Spleen (tissue), 11 donors: ENCODE measurements around the gene PLCH1. TPM values are rescaled to one million over a fixed set of nuclear protein-coding genes. Genes with fewer than 3 reads are reported as not detected.

ENCODE experiments used
- DNase-seq: peaks from one replicate; pipeline ENCODE4 v3.0.0-alpha.2; 2020
- H3K27ac ChIP-seq, 8 donors: fragments of 200-600 bp; sonication (generic) in 7 of 8; 1 replicate in 4 of 8; 2 replicates in 4 of 8; pipeline versions ENCODE4 v1.5.0 to v1.8.0; 2016 to 2021; ENCODE audit warnings: inconsistent platforms in 4 of 8, mild to moderate bottlenecking in 4 of 8, moderate library complexity in 1 of 8
- H3K27me3 ChIP-seq, 7 donors: fragments of 200-600 bp; sonication (generic) in 6 of 7; replicated peaks in 1 of 7; 1 replicate in 4 of 7; 2 replicates in 3 of 7; pipeline versions ENCODE4 v1.5.0 to v1.8.0; 2016 to 2021; ENCODE audit warnings: inconsistent platforms in 3 of 7, mild to moderate bottlenecking in 1 of 7
- H3K36me3 ChIP-seq, 6 donors: fragments of 200-600 bp; sonication (generic) in 5 of 6; 1 replicate in 4 of 6; 2 replicates in 2 of 6; pipeline versions ENCODE4 v1.5.0 to v1.8.0; 2016 to 2021; ENCODE audit warnings: inconsistent platforms in 2 of 6
- H3K4me1 ChIP-seq, 6 donors: fragments of 200-600 bp; sonication (generic) in 5 of 6; 1 replicate in 3 of 6; 2 replicates in 3 of 6; pipeline versions ENCODE4 v1.5.0 to v1.8.0; 2016 to 2021; ENCODE audit warnings: inconsistent platforms in 3 of 6
- H3K4me3 ChIP-seq, 8 donors: fragments of 200-600 bp; sonication (generic) in 7 of 8; 1 replicate in 4 of 8; 2 replicates in 4 of 8; pipeline versions ENCODE4 v1.5.0 to v1.8.0; 2016 to 2021; ENCODE audit warnings: inconsistent platforms in 4 of 8, mild to moderate bottlenecking in 4 of 8, moderate library complexity in 2 of 8
- H3K9me3 ChIP-seq, 8 donors: fragments of 200-600 bp; sonication (generic) in 7 of 8; 1 replicate in 4 of 8; 2 replicates in 4 of 8; pipeline versions ENCODE4 v1.5.0 to v1.8.0; 2016 to 2021; ENCODE audit warnings: inconsistent platforms in 4 of 8
- CTCF ChIP-seq, 11 experiments: fragments of 200-600 bp in 7 of 11; fragments of 450-650 bp in 4 of 11; sonication (generic) in 4 of 11; IDR thresholded peaks in 8 of 11; conservative IDR thresholded peaks in 3 of 11; 1 replicate in 7 of 11; 2 replicates in 4 of 11; pipeline versions ENCODE4 v1.4.0 to v1.8.0; 2016 to 2021; ENCODE audit warnings: antibody characterized with exemption in 11 of 11, inconsistent platforms in 4 of 11, mild to moderate bottlenecking in 1 of 11
- POLR2A ChIP-seq, 3 donors: fragments of 450-650 bp; IDR thresholded peaks; one replicate each; pipeline ENCODE4 v1.5.1; 2017; ENCODE audit warnings: antibody characterized with exemption in 3 of 3, mild to moderate bottlenecking in 1 of 3
- POLR2AphosphoS5 ChIP-seq, 3 donors: sonication (generic); formaldehyde crosslinking; IDR thresholded peaks; one replicate each; pipeline ENCODE4 v1.5.1; 2017; ENCODE audit warnings: antibody characterized with exemption in 3 of 3
- WGBS, 5 donors: extraction: QIAGEN DNeasy Blood & Tissue Kit in 3 of 5; methylation state at CpG; one replicate each; pipeline versions ENCODE4 v1.1.5 to v1.1.7; 2013 to 2018; 5-methylcytosine and 5-hydroxymethylcytosine counted together
- intact Hi-C: fragments of 100-400 bp; cut with DNase I; formaldehyde crosslinking; loops from one replicate; pipeline ENCODE4 v1.15.0; 2023; ENCODE audit warnings: low total_unique reads
- polyA plus RNA-seq, 3 donors: library from polyadenylated mRNA; stranded (reverse); fragments of 200-250 nt; gene quantifications; one replicate each; pipeline ENCODE4 v1.2.1, GENCODE V29; 2013
- total RNA-seq, 7 donors: library from RNA; depleted of rRNA in 3 of 7; stranded (reverse); fragments of >200 nt in 3 of 7; fragmentation: NEBNext Ultra II Directional in 4 of 7; extraction: Animal tissue kit (Norgen Biotek cat#: 25700) in 4 of 7; gene quantifications; one replicate each; pipeline versions ENCODE4 v1.1.0 to v1.2.1, GENCODE V29; 2016 to 2021
- donor health status: healthy with polysubstance abuse.
- donor health status: DM: no; HTN: no; CAD: no; lungs with moderate emphysema.
- donor health status: DM: no; HTN: no; CAD: no.
- donor health status: Bipolar disorder and iron deficiency.
- donor health status: healthy.
- donor health status: DM: no; HTN: no; CAD: no.
- donor health status: DM: yes; HTN: yes; CAD: no.

The PLCH1 gene
- total and polyA plus RNA-seq, 10 donors, result 0.02 to 0.37 (median 0.13) TPM; not detected in 1

DNA sequence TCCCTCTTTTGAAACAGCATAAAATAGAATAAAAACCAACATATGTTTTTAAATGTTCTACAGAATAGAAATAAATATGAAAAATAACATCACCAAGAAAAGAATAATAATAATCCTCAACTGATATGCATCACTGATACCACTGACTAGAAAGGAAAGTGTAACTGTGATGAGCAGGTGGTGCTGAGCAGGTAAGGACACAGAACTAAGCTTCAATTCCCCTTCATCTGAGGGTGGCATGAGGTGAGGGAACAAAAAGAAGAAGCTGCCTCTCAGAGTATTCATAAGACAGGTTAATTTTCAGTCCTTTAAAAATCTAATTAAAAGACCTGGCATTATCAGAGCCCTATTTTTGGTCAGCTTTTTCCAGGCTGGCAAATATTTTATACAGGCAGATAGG, 216.3 kb downstream of the PLCH1 start:
- intact Hi-C loops, result no loop called here
- TF ChIP-seq POLR2A (IDR thresholded peaks at IDR 0.05) (no peak), CTCF (IDR thresholded peaks at IDR 0.05 in 8 of 11, conservative IDR thresholded peaks at IDR 0.05 in 3 of 11) (no peak), POLR2AphosphoS5 (IDR thresholded peaks at IDR 0.05) (no peak)
- peaks cover 0 to 10% (median 0%) of the 10 kb centered on the region in 8 donors for H3K9me3 ChIP-seq
- no peaks in the 10 kb centered on the region for H3K27me3 ChIP-seq
- H3K4me3 ChIP-seq, result no peak overlapping the region
- H3K36me3 ChIP-seq, result no peaks in the 10 kb centered on the region
- no peak for DNase-seq
- no peak overlapping the region for H3K27ac ChIP-seq
- no peaks in the 10 kb centered on the region for H3K4me1 ChIP-seq

DNA sequence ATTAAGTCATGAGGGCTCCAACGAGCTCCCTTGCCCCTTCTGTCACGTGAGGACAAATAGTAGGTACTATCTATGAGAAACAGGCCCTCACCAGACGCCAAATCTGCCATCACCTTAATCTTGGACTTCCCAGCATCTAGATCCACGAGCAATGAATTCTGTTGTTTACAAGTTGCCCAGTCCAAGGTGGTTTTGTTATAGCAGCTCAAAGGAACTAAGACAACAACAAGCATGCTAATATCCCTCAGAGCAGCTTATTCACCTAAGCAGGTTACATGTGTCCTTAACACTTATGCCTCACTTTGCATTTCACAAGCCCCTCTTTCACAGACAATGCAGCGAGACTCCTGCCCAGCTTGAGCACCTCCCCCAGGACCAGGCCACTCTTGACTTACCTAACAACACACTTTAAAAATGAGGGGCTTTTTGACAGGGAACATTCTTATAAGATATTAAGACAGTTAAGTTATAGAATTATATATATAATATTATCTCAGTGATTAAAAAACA, 219.5 kb downstream of the PLCH1 start:
- 76 to 91% (median 85%) methylated on average over 5 of the region's 5 CpGs for WGBS, 5 donors
- Histone ChIP-seq H3K27me3 (no peaks in the 10 kb centered on the region), H3K4me3 (no peak overlapping the region), H3K9me3 (no peaks in the 10 kb centered on the region), H3K36me3 (no peaks in the 10 kb centered on the region), H3K27ac (no peak overlapping the region), H3K4me1 (no peaks in the 10 kb centered on the region)
- TF ChIP-seq CTCF (IDR thresholded peaks at IDR 0.05 in 8 of 11, conservative IDR thresholded peaks at IDR 0.05 in 3 of 11), result no peak
- TF ChIP-seq POLR2AphosphoS5 (IDR thresholded peaks at IDR 0.05), result no peak
- no peak for TF ChIP-seq POLR2A (IDR thresholded peaks at IDR 0.05)
- DNase-seq, result no peak
- intact Hi-C loops, result no loop called here

GRCh38 chr3:155520463-155520862, 224.4 kb downstream of the PLCH1 start:
- no peak for TF ChIP-seq CTCF (IDR thresholded peaks at IDR 0.05 in 8 of 11, conservative IDR thresholded peaks at IDR 0.05 in 3 of 11)
- no peak for TF ChIP-seq POLR2AphosphoS5 (IDR thresholded peaks at IDR 0.05)
- no peak for TF ChIP-seq POLR2A (IDR thresholded peaks at IDR 0.05)
- DNase-seq, result no peak
- Histone ChIP-seq H3K4me3 (no peak overlapping the region), H3K36me3 (no peaks in the 10 kb centered on the region), H3K27me3 (no peaks in the 10 kb centered on the region), H3K9me3 (no peaks in the 10 kb centered on the region), H3K4me1 (no peaks in the 10 kb centered on the region), H3K27ac (no peak overlapping the region)
- intact Hi-C loops, result no loop called here
- WGBS, 5 donors, result 57 to 92% (median 60%) methylated on average over 2 of the region's 2 CpGs

- Histone ChIP-seq H3K36me3 (no peaks in the 10 kb centered on the region), H3K9me3 (no peaks in the 10 kb centered on the region), H3K4me1 (no peaks in the 10 kb centered on the region), H3K27ac (no peak overlapping the region), H3K27me3 (no peaks in the 10 kb centered on the region), H3K4me3 (no peak overlapping the region)
- 47 to 69% (median 59%) methylated on average over 3 of the region's 3 CpGs for WGBS, 5 donors
- no peak for DNase-seq
- intact Hi-C loops, result no loop called here
- TF ChIP-seq POLR2A (IDR thresholded peaks at IDR 0.05), result no peak
- TF ChIP-seq CTCF (IDR thresholded peaks at IDR 0.05 in 8 of 11, conservative IDR thresholded peaks at IDR 0.05 in 3 of 11), result no peak
- no peak for TF ChIP-seq POLR2AphosphoS5 (IDR thresholded peaks at IDR 0.05)
Observed at GRCh38 chr3:155519078-155519477, 225.8 kb downstream of the PLCH1 start.
